HG02970 (cell line): ENCODE results near the gene RCN1.
"Not testable (repeated sequence)": the region's sequence is repeated elsewhere in the genome, so short reads cannot be mapped to it uniquely, and the experiment has no call there.

Experiments used
- ATAC-seq: cut with Tn5 transposase; IDR thresholded peaks from one replicate; pipeline ENCODE4 v1.9.1; 2021; ENCODE audit warnings: mild to moderate bottlenecking, moderate library complexity, moderate number of reproducible peaks; ENCODE audit not compliant: unreplicated experiment, low FRiP score

The RCN1 gene

GRCh38 chr11:32090545-32091370, at the start of gene RCN1:
RCN1 (plus strand) TSS chr11:32091074; CDS start chr11:32091197, 123 bp downstream.
- peak; percentile 31 for ATAC-seq

- no peak for ATAC-seq
Measured at GRCh38 chr11:32043737-32044136, 47.1 kb upstream of the RCN1 start.

GRCh38 chr11:32044158-32044863, 46.6 kb upstream of the RCN1 start:
- no peak for ATAC-seq

- no peak for ATAC-seq
Measured at GRCh38 chr11:32045456-32045855, 45.4 kb upstream of the RCN1 start.

GRCh38 chr11:32050264-32050663, 40.6 kb upstream of the RCN1 start:
- no peak for ATAC-seq

- no peak for ATAC-seq
Measured at GRCh38 chr11:32052215-32052614, 38.7 kb upstream of the RCN1 start.

GRCh38 chr11:32053151-32053888, 37.6 kb upstream of the RCN1 start:
- ATAC-seq: no peak

- no peak for ATAC-seq
Measured at GRCh38 chr11:32055861-32056260, 35.0 kb upstream of the RCN1 start.

GRCh38 chr11:32056438-32056837, 34.4 kb upstream of the RCN1 start:
- ATAC-seq: no peak

GRCh38 chr11:32059686-32060462, 31.0 kb upstream of the RCN1 start:
- ATAC-seq: no peak

- ATAC-seq: no peak
Measured at GRCh38 chr11:32062540-32062939, 28.3 kb upstream of the RCN1 start.

- not testable (repeated sequence) for ATAC-seq
Measured at GRCh38 chr11:32063031-32063430, 27.8 kb upstream of the RCN1 start.

GRCh38 chr11:32065865-32066629, 24.8 kb upstream of the RCN1 start:
- ATAC-seq: no peak

GRCh38 chr11:32068134-32068870, 22.6 kb upstream of the RCN1 start:
- ATAC-seq: no peak

GRCh38 chr11:32069361-32070058, 21.4 kb upstream of the RCN1 start:
- ATAC-seq: no peak

GRCh38 chr11:32070692-32071091, 20.2 kb upstream of the RCN1 start:
- no peak for ATAC-seq

GRCh38 chr11:32071811-32072210, 19.1 kb upstream of the RCN1 start:
- no peak for ATAC-seq

- ATAC-seq: no peak
Measured at GRCh38 chr11:32072872-32073643, 17.8 kb upstream of the RCN1 start.
